T-helper 17 cell (primary cell): ENCODE measurements around the gene ATXN7L1. TPM values are rescaled to one million over a fixed set of nuclear protein-coding genes. Genes with fewer than 3 reads are reported as not detected.
"Not testable (repeated sequence)": the region's sequence is repeated elsewhere in the genome, so short reads cannot be mapped to it uniquely, and the experiment has no call there.

Source experiments
- ATAC-seq: fragments of 150-1000 bp; cut with Tn5 transposase; 2 replicates; pipeline ENCODE4 v1.10.0; 2021; ENCODE audit warnings: mild to moderate bottlenecking, moderate library complexity
- DNase-seq, 3 donors: peaks; one replicate each; pipeline versions ENCODE4 v3.0.0 to v3.0.0-alpha.2; 2020 to 2021
- H3K9me3 ChIP-seq: one replicate; pipeline ENCODE4 v1.7.0; 2013; ENCODE audit warnings: low read length, mild to moderate bottlenecking; ENCODE audit not compliant: control insufficient read depth, poor library complexity, severe bottlenecking
- H3K27ac Mint-ChIP-seq: one replicate; pipeline ENCODE4 v1.8.0; 2022; ENCODE audit warnings: mild to moderate bottlenecking, moderate library complexity, mixed read lengths
- H3K27me3 Mint-ChIP-seq: one replicate; pipeline ENCODE4 v1.8.0; 2022; ENCODE audit warnings: mixed read lengths
- H3K36me3 Mint-ChIP-seq: one replicate; pipeline ENCODE4 v1.8.0; 2022; ENCODE audit warnings: low read depth, mixed read lengths
- H3K4me1 Mint-ChIP-seq: one replicate; pipeline ENCODE4 v1.8.0; 2022; ENCODE audit warnings: mild to moderate bottlenecking, mixed read lengths
- H3K4me3 Mint-ChIP-seq: one replicate; pipeline ENCODE4 v1.8.0; 2022; ENCODE audit warnings: mild to moderate bottlenecking, moderate library complexity, mixed read lengths
- total RNA-seq, 4 donors: library from RNA in 2 of 4; stranded (reverse) in 2 of 4; gene quantifications; one replicate each; pipeline ENCODE4 v1.2.3 and lab custom pipeline; 2022 to 2026

The ATXN7L1 gene
- total RNA-seq, 2 donors from 2014 or later, result 36.6 to 45.7 TPM

DNA sequence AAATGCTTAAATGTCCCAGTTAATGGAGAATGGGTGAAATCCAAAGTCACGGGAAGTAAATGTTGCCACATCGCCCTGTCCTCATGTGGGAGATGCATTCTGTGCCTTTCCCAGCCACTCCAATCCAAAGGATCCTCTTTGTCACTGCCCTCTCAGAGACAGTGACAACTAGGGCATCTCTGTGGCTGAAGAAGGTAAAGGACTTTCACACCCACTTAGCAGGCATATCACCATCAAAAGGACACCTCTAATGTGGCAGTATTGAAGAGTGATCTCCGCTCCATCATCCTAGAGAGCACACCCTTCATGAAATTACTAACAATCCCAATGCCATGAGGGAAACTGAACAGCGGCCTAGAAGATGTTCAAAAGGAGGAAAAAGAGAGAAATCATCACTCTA lies 13.6 kb downstream of the ATXN7L1 start:
- no peaks in the 10 kb centered on the region for H3K9me3 ChIP-seq
- H3K27me3 Mint-ChIP-seq, result no peaks in the 10 kb centered on the region
- H3K36me3 Mint-ChIP-seq, result no peaks in the 10 kb centered on the region
- DNase-seq, result no peak
- H3K27ac Mint-ChIP-seq, result no peak overlapping the region
- ATAC-seq, result no peak
- no peak overlapping the region for H3K4me3 Mint-ChIP-seq
- peaks cover 23% of the 10 kb centered on the region for H3K4me1 Mint-ChIP-seq

GRCh38 chr7:105862276-105862675 lies 14.1 kb downstream of the ATXN7L1 start:
- Mint-ChIP-seq H3K4me3 (no peak overlapping the region), H3K27ac (no peak overlapping the region), H3K36me3 (no peaks in the 10 kb centered on the region), H3K27me3 (peaks cover 1% of the 10 kb centered on the region), H3K4me1 (peaks cover 28% of the 10 kb centered on the region)
- DNase-seq (no peak), ATAC-seq (no peak)
- no peaks in the 10 kb centered on the region for H3K9me3 ChIP-seq

DNA sequence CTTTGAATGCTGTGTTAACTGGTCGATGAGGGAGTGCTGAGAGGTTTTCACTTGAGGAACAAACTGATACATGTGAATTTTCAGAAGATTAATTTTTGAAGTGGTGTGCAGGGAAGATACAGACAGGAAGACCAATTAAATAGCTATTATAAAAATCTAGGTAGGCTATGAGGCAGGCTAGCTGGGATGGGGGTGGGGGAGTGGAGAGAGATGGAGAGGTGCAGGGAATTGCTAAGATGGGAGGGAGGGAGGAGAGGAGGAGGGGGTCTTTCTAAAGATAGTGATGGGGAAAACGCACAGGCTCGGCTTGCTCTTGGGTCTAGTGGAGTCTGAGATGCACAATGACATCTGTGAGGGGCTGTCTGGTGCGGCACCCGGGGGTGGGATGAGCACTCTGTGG lies 15.2 kb downstream of the ATXN7L1 start:
- no peaks in the 10 kb centered on the region for H3K9me3 ChIP-seq
- Mint-ChIP-seq H3K4me1 (peaks cover 30% of the 10 kb centered on the region), H3K27me3 (peaks cover 5% of the 10 kb centered on the region), H3K27ac (no peak overlapping the region), H3K4me3 (no peak overlapping the region), H3K36me3 (peaks cover 3% of the 10 kb centered on the region)
- ATAC-seq, result no peak
- no peak for DNase-seq

GRCh38 chr7:105860793-105861192 lies 15.6 kb downstream of the ATXN7L1 start:
- Mint-ChIP-seq H3K27me3 (peaks cover 5% of the 10 kb centered on the region), H3K36me3 (peaks cover 3% of the 10 kb centered on the region), H3K27ac (no peak overlapping the region), H3K4me1 (peaks cover 27% of the 10 kb centered on the region), H3K4me3 (no peak overlapping the region)
- H3K9me3 ChIP-seq, result no peaks in the 10 kb centered on the region
- ATAC-seq (no peak), DNase-seq (no peak)

DNA sequence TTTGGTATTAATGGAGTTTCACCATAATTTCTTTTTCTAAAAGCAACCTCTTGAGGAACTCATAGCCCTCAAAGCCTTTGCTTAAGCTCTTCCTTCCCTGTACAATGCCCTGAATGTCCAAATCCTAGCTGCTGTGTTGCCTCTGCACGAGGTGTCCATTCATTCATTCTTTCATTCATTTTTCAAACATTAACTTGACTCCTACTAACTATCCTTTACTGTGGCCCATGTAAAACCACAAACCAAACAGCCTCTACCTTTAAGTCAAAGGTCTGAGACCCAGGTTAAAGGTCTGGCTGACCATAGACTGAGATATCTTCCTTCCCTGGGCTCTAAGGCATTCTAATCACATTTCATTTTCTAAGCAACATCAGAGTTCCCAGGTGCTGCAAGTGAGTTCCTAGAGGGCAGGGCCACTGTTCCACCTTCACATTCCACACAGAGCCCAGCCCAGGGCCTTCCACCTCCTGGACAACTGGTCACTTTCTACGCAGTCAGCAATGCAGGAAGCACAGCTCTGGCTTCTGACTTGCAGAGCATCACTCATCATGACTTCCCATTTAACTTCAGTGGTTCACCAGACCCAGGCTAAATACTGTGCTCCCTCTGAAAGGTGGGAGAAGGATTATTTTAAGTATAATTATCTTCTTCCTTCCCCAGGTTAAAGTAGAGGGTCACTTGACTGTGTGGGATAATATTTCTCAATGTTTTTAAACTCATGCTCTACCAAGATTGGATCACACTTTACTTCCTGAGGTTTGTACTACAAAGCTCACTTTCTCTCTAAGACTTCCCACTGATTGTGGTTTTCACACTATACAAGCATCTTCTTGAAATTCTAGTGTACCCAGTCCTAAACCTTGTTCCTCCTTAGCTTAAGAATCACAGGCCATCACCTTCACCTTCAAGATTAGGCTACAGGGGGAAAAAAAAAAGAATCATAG lies 19.1 kb downstream of the ATXN7L1 start:
- DNase-seq (no peak), ATAC-seq (peak; percentile 65)
- no peaks in the 10 kb centered on the region for H3K9me3 ChIP-seq
- peaks cover 3% of the 10 kb centered on the region for H3K36me3 Mint-ChIP-seq
- peak overlapping the region; percentile 37 for H3K4me3 Mint-ChIP-seq
- H3K27ac Mint-ChIP-seq, result peak overlapping the region; percentile 60
- peaks cover 33% of the 10 kb centered on the region for H3K4me1 Mint-ChIP-seq
- H3K27me3 Mint-ChIP-seq, result peaks cover 5% of the 10 kb centered on the region

DNA sequence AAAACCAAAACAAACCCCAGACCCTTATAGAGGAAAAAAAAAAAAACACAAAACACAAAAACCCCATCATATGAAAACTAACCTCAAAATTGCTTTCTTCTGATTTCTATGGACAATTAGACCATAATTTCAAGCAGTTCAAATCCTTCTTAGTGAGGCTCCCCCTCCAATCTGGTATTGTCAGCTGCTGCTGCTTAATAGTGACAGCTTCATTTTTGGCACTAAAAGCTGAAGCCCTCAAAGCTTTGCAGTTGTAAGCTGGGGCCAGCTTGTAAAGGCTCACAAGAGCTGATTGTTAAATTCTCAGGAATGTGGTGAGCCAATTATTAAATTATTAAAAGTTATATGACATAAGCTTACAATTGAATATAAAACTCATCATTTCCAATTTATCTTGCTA lies 21.9 kb downstream of the ATXN7L1 start:
- peaks cover 5% of the 10 kb centered on the region for H3K36me3 Mint-ChIP-seq
- H3K4me1 Mint-ChIP-seq, result peaks cover 54% of the 10 kb centered on the region
- ATAC-seq (no peak), DNase-seq (no peak)
- no peak overlapping the region for H3K27ac Mint-ChIP-seq
- H3K9me3 ChIP-seq, result no peaks in the 10 kb centered on the region
- peaks cover 5% of the 10 kb centered on the region for H3K27me3 Mint-ChIP-seq
- H3K4me3 Mint-ChIP-seq, result no peak overlapping the region

- ATAC-seq, result no peak
- Mint-ChIP-seq H3K4me3 (no peak overlapping the region), H3K27ac (no peak overlapping the region), H3K36me3 (peaks cover 5% of the 10 kb centered on the region), H3K27me3 (peaks cover 5% of the 10 kb centered on the region), H3K4me1 (peaks cover 59% of the 10 kb centered on the region)
- DNase-seq, result no peak
- H3K9me3 ChIP-seq, result no peaks in the 10 kb centered on the region
Observed at GRCh38 chr7:105853931-105854419, 22.4 kb downstream of the ATXN7L1 start.

DNA sequence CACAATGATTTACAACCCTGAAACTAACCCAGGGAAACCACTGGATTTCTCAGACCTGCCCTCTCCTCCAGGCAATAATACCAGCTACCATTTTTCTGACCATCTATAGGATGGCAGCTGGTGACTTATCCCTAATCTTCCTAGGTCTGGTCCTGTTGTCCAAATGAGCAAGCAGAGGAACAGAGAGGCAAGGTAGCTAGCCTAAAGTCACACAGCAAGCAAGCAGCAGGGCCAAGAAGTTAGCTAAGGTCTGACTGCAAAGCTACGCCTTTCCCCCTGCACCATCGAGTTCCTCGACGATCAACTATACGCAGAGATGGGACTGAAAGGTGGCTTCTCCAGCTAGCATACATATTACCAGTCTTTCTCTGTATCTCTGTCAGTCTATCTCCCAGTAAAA lies 25.3 kb downstream of the ATXN7L1 start:
- no peaks in the 10 kb centered on the region for H3K9me3 ChIP-seq
- Mint-ChIP-seq H3K4me1 (peaks cover 47% of the 10 kb centered on the region), H3K27me3 (no peaks in the 10 kb centered on the region), H3K36me3 (peaks cover 2% of the 10 kb centered on the region), H3K27ac (peak overlapping the region; percentile 94), H3K4me3 (peak overlapping the region; percentile 46)
- ATAC-seq, result no peak
- DNase-seq, result no peak

DNA sequence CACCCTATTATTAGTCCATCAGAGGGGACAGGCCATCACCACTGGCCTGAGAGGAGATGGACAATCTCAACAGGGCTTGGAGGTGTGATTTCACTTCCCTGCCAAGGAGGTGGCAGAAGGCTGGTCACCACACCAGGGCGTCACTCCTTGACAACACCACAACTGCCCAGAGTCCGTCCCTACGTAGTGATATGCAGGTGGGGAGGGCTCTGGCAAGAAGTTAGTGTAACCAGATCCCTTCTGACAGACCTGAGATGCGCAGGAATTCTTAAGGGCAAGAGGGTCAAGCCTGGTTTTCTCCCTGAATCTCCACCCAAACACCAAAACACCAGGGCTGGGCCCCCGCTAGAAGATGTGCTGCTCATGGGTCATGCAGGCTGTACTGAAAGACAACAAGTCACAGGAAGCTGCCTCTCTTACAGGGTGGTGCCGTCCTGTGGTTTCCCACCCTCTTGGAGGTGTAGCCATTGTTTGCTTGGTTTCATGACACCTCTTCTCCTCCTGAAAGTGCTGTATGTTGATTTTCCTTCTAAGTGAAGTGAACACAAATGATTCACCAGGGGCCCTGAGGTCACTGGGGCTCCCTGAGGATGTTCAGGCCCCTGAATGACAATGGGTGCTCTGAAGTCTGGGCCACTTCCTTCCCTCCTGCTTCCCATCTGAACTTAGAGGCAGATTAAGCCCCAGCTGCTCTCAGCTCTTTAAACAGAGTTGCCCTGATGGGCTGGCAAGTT lies 27.1 kb downstream of the ATXN7L1 start:
- ATAC-seq (peak; percentile 90), DNase-seq (no peak)
- Mint-ChIP-seq H3K4me3 (peak overlapping the region; percentile 85), H3K4me1 (peaks cover 45% of the 10 kb centered on the region), H3K36me3 (peaks cover 2% of the 10 kb centered on the region), H3K27ac (peak overlapping the region; percentile 94), H3K27me3 (no peaks in the 10 kb centered on the region)
- no peaks in the 10 kb centered on the region for H3K9me3 ChIP-seq

GRCh38 chr7:105846404-105846803 lies 30.0 kb downstream of the ATXN7L1 start:
- H3K27ac Mint-ChIP-seq, result no peak overlapping the region

DNA sequence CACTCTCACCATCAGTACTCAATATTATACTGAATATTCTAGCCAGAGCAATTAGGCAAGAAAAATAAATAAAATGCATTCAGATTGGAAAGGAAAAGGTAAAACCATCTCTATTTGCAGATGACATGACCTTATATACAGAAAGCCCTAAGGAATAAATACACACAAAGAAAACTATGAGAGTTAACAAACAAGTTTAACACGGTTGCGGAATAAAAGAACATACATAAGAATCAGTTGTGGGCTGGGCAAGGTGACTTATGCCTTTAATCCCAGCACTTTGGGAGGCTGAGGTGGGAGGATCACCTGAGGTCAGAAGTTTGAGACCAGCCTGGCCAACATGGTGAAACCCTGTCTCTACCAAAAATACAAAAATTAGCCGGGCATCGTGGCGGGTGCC lies 31.7 kb downstream of the ATXN7L1 start:
- H3K4me1 Mint-ChIP-seq, result peaks cover 19% of the 10 kb centered on the region
- not testable (repeated sequence) for DNase-seq, H3K36me3 Mint-ChIP-seq, H3K27me3 Mint-ChIP-seq, H3K27ac Mint-ChIP-seq, H3K4me3 Mint-ChIP-seq, ATAC-seq, H3K9me3 ChIP-seq

More at GRCh38 chr7:105846404-105846803, 30.0 kb downstream of the ATXN7L1 start:
- peaks cover 31% of the 10 kb centered on the region for H3K4me1 Mint-ChIP-seq
- no peak overlapping the region for H3K4me3 Mint-ChIP-seq
- DNase-seq, result no peak
- H3K9me3 ChIP-seq, result no peaks in the 10 kb centered on the region
- no peak for ATAC-seq
- no peaks in the 10 kb centered on the region for H3K27me3 Mint-ChIP-seq
- H3K36me3 Mint-ChIP-seq, result peaks cover 4% of the 10 kb centered on the region

DNA sequence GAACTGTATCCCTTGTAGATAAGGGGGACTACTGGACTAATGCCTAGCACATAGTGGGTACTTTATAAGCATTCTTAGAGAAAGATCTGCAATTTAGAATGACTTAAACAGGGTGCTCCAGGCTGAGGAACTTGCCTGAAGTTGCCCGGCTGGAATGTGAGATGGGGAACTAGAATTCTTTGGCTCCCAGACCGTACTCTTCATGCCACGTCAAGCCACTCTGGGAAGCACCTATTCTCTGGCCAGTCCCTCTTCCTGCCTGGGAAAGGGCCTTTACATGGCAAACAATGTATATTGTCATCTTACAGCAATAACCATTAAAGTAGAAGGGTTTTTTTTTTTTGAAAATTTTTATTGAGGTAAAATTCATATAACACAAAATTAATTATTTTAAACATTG lies 34.5 kb downstream of the ATXN7L1 start:
- Mint-ChIP-seq H3K4me3 (no peak overlapping the region), H3K36me3 (peaks cover 3% of the 10 kb centered on the region), H3K27ac (no peak overlapping the region), H3K27me3 (no peaks in the 10 kb centered on the region), H3K4me1 (peaks cover 8% of the 10 kb centered on the region)
- ATAC-seq (no peak), DNase-seq (no peak)
- no peaks in the 10 kb centered on the region for H3K9me3 ChIP-seq

- Mint-ChIP-seq H3K27ac (no peak overlapping the region), H3K4me1 (peaks cover 8% of the 10 kb centered on the region), H3K4me3 (no peak overlapping the region), H3K27me3 (no peaks in the 10 kb centered on the region), H3K36me3 (peaks cover 3% of the 10 kb centered on the region)
- no peaks in the 10 kb centered on the region for H3K9me3 ChIP-seq
- no peak for DNase-seq
- ATAC-seq, result no peak
Observed at GRCh38 chr7:105840981-105841749, 35.2 kb downstream of the ATXN7L1 start.
